Testis (tissue), 2 donors: Measurements from ENCODE around the gene RNASE12.

Experiments used
- CTCF ChIP-seq, 3 experiments: fragments of 450-650 bp in 2 of 3; fragments of 200-600 bp in 1 of 3; sonication (generic) in 1 of 3; IDR thresholded peaks; one replicate each; pipeline ENCODE4 v1.5.1; 2016 to 2019; ENCODE audit warnings: antibody characterized with exemption in 3 of 3, mild to moderate bottlenecking in 2 of 3, moderate library complexity in 1 of 3
- POLR2A ChIP-seq: fragments of 450-650 bp; IDR thresholded peaks from one replicate; pipeline ENCODE4 v1.6.1; 2017; ENCODE audit warnings: antibody characterized with exemption, mild to moderate bottlenecking, moderate library complexity

GRCh38 chr14:20602583-20602982 is 11.4 kb upstream of the RNASE12 start:
- TF ChIP-seq POLR2A (no peak), CTCF (IDR thresholded peaks at IDR 0.05) (no peak)
